ENCODE data around the gene FREM1. TPM values are rescaled to one million over a fixed set of nuclear protein-coding genes. Genes with fewer than 3 reads are reported as not detected.
A peak's percentile ranks its signal among the peaks of the same experiment; 100 is the strongest.

Gene FREM1
- total and polyA plus RNA-seq, 2 of the 13 experiments (the other 11 are each of a cell fraction or from before 2014, with no cell fraction given): 64.3 to 202 TPM

DNA sequence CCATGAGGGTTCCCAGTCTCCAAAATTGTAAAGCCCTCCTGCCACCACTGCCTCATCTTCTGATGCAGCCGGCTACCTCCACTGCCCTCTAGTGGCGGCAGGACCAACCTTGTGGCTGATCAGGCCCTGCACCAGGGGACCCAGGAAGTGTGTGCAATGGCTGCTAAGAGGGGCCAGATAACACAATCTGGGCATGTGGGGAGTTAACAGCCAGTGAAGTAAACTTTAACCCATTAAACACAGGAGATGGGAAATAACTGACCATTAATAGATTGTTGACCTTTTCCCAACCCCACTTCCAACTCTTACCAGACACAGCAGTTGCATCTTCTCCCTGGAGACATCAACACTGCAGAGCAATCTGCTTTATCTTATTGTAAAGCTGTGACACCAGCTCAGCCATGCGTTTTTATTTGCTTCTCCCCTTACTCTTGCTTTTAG, 63.3 kb downstream of the FREM1 start (continued):
- TF ChIP-seq, protein P1, sequence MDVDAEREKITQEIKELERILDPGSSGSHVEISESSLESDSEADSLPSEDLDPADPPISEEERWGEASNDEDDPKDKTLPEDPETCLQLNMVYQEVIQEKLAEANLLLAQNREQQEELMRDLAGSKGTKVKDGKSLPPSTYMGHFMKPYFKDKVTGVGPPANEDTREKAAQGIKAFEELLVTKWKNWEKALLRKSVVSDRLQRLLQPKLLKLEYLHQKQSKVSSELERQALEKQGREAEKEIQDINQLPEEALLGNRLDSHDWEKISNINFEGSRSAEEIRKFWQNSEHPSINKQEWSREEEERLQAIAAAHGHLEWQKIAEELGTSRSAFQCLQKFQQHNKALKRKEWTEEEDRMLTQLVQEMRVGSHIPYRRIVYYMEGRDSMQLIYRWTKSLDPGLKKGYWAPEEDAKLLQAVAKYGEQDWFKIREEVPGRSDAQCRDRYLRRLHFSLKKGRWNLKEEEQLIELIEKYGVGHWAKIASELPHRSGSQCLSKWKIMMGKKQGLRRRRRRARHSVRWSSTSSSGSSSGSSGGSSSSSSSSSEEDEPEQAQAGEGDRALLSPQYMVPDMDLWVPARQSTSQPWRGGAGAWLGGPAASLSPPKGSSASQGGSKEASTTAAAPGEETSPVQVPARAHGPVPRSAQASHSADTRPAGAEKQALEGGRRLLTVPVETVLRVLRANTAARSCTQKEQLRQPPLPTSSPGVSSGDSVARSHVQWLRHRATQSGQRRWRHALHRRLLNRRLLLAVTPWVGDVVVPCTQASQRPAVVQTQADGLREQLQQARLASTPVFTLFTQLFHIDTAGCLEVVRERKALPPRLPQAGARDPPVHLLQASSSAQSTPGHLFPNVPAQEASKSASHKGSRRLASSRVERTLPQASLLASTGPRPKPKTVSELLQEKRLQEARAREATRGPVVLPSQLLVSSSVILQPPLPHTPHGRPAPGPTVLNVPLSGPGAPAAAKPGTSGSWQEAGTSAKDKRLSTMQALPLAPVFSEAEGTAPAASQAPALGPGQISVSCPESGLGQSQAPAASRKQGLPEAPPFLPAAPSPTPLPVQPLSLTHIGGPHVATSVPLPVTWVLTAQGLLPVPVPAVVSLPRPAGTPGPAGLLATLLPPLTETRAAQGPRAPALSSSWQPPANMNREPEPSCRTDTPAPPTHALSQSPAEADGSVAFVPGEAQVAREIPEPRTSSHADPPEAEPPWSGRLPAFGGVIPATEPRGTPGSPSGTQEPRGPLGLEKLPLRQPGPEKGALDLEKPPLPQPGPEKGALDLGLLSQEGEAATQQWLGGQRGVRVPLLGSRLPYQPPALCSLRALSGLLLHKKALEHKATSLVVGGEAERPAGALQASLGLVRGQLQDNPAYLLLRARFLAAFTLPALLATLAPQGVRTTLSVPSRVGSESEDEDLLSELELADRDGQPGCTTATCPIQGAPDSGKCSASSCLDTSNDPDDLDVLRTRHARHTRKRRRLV (CRISPR knock-in tag; IDR thresholded peaks at IDR 0.05): no peak
- TF ChIP-seq ZHX1 (CRISPR knock-in tag; IDR thresholded peaks at IDR 0.05; ENCODE audit: low read depth): no peak
- TF ChIP-seq FOXP1 (IDR thresholded peaks at IDR 0.05): no peak
- no peak for TF ChIP-seq FOXP1 (CRISPR knock-in tag; IDR thresholded peaks at IDR 0.05)
- TF ChIP-seq KLF15 (CRISPR knock-in tag; IDR thresholded peaks at IDR 0.05; ENCODE audit: borderline replicate concordance): no peak
- no peak for TF ChIP-seq FOXO1 (CRISPR knock-in tag; IDR thresholded peaks at IDR 0.05)
- TF ChIP-seq NONO (IDR thresholded peaks at IDR 0.05): no peak
- TF ChIP-seq NONO (CRISPR knock-in tag; conservative IDR thresholded peaks at IDR 0.05): no peak
- no peak for TF ChIP-seq U2AF2 (IDR thresholded peaks at IDR 0.05; ENCODE audit: low read depth, low read length)
- TF ChIP-seq, protein P2, sequence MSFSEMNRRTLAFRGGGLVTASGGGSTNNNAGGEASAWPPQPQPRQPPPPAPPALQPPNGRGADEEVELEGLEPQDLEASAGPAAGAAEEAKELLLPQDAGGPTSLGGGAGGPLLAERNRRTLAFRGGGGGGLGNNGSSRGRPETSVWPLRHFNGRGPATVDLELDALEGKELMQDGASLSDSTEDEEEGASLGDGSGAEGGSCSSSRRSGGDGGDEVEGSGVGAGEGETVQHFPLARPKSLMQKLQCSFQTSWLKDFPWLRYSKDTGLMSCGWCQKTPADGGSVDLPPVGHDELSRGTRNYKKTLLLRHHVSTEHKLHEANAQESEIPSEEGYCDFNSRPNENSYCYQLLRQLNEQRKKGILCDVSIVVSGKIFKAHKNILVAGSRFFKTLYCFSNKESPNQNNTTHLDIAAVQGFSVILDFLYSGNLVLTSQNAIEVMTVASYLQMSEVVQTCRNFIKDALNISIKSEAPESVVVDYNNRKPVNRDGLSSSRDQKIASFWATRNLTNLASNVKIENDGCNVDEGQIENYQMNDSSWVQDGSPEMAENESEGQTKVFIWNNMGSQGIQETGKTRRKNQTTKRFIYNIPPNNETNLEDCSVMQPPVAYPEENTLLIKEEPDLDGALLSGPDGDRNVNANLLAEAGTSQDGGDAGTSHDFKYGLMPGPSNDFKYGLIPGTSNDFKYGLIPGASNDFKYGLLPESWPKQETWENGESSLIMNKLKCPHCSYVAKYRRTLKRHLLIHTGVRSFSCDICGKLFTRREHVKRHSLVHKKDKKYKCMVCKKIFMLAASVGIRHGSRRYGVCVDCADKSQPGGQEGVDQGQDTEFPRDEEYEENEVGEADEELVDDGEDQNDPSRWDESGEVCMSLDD (CRISPR knock-in tag; IDR thresholded peaks at IDR 0.05; ENCODE audit: borderline replicate concordance): no peak
- no peak for TF ChIP-seq HNRNPL (IDR thresholded peaks at IDR 0.05; ENCODE audit: low read depth, low read length)
- no peak for TF ChIP-seq RFX1 (IDR thresholded peaks at IDR 0.05)
- TF ChIP-seq, protein P3, sequence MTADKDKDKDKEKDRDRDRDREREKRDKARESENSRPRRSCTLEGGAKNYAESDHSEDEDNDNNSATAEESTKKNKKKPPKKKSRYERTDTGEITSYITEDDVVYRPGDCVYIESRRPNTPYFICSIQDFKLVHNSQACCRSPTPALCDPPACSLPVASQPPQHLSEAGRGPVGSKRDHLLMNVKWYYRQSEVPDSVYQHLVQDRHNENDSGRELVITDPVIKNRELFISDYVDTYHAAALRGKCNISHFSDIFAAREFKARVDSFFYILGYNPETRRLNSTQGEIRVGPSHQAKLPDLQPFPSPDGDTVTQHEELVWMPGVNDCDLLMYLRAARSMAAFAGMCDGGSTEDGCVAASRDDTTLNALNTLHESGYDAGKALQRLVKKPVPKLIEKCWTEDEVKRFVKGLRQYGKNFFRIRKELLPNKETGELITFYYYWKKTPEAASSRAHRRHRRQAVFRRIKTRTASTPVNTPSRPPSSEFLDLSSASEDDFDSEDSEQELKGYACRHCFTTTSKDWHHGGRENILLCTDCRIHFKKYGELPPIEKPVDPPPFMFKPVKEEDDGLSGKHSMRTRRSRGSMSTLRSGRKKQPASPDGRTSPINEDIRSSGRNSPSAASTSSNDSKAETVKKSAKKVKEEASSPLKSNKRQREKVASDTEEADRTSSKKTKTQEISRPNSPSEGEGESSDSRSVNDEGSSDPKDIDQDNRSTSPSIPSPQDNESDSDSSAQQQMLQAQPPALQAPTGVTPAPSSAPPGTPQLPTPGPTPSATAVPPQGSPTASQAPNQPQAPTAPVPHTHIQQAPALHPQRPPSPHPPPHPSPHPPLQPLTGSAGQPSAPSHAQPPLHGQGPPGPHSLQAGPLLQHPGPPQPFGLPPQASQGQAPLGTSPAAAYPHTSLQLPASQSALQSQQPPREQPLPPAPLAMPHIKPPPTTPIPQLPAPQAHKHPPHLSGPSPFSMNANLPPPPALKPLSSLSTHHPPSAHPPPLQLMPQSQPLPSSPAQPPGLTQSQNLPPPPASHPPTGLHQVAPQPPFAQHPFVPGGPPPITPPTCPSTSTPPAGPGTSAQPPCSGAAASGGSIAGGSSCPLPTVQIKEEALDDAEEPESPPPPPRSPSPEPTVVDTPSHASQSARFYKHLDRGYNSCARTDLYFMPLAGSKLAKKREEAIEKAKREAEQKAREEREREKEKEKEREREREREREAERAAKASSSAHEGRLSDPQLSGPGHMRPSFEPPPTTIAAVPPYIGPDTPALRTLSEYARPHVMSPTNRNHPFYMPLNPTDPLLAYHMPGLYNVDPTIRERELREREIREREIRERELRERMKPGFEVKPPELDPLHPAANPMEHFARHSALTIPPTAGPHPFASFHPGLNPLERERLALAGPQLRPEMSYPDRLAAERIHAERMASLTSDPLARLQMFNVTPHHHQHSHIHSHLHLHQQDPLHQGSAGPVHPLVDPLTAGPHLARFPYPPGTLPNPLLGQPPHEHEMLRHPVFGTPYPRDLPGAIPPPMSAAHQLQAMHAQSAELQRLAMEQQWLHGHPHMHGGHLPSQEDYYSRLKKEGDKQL (CRISPR knock-in tag; IDR thresholded peaks at IDR 0.05; ENCODE audit: low read depth): no peak
- no peak for TF ChIP-seq TOPORS (CRISPR knock-in tag; IDR thresholded peaks at IDR 0.05)
- peak; percentile 54; the same call in 1 of the 2 replicates for TF ChIP-seq SALL1 (CRISPR knock-in tag; IDR thresholded peaks at IDR 0.05)
